IMR-90 (cell line): ENCODE measurements around the gene HOXB9.

ENCODE experiments used
- BHLHE40 ChIP-seq: fragments of 150-350 bp; IDR thresholded peaks from 2 replicates; pipeline ENCODE4 v1.6.1; 2016; ENCODE audit warnings: mild to moderate bottlenecking, low read depth, low read length
- CEBPB ChIP-seq: IDR thresholded peaks from 2 replicates; pipeline ENCODE4 v1.6.1; 2012; ENCODE audit warnings: low read depth, low read length, improper control_type of control experiment
- FOS ChIP-seq: fragments of 150-350 bp; IDR thresholded peaks from 2 replicates; pipeline ENCODE4 v1.6.1; 2016; ENCODE audit warnings: low read depth, low read length
- MAFK ChIP-seq: IDR thresholded peaks from 2 replicates; pipeline ENCODE4 v1.6.1; 2012; ENCODE audit warnings: low read depth, low read length, improper control_type of control experiment
- MAZ ChIP-seq: IDR thresholded peaks from 2 replicates; pipeline ENCODE4 v1.6.1; 2012; ENCODE audit warnings: low read depth, mild to moderate bottlenecking, low read length, improper control_type of control experiment, moderate library complexity, borderline replicate concordance
- POLR2A ChIP-seq: IDR thresholded peaks from 2 replicates; pipeline ENCODE4 v1.6.1; 2012; ENCODE audit warnings: mild to moderate bottlenecking, low read depth, low read length
- RAD21 ChIP-seq: IDR thresholded peaks from 2 replicates; pipeline ENCODE4 v1.6.1; 2012; ENCODE audit warnings: low read length, improper control_type of control experiment
- RFX5 ChIP-seq: IDR thresholded peaks from 2 replicates; pipeline ENCODE4 v1.8.0; 2012; ENCODE audit warnings: low read depth, mild to moderate bottlenecking, low read length, moderate library complexity
- SMC3 ChIP-seq: fragments of 150-350 bp; IDR thresholded peaks from 2 replicates; pipeline ENCODE4 v1.6.1; 2016; ENCODE audit warnings: low read depth, mild to moderate bottlenecking, antibody characterized with exemption, low read length, moderate library complexity
- TF ChIP-seq, protein P1 (sequence below): conservative IDR thresholded peaks from 2 replicates; pipeline ENCODE4 v1.5.1; 2012; ENCODE audit warnings: mild to moderate bottlenecking, low read depth, low read length, improper control_type of control experiment
- TF ChIP-seq, protein P2 (sequence below): fragments of 150-350 bp; IDR thresholded peaks from 2 replicates; pipeline ENCODE4 v1.6.1; 2016; ENCODE audit warnings: low read depth, mild to moderate bottlenecking, low read length, moderate library complexity, borderline replicate concordance

DNA sequence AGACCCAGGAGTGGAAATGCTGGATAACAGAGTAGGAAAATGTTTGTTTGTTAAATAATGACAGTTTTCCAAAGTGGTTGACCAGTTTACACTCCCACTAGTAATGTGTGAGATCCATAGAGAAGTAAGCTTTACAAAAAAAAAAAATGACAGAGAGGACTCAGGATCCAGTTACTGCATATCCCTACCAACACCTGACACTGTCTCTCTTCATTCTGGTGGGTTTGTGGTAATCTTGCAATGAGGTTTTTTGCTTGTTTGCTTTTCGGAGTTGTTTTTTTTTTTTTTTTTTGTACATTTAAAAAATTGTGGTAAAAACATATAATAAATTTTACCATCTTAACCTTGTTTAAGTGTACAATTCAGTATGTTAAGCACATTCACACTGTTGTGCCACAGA is 23.6 kb upstream of the HOXB9 start:
- TF ChIP-seq RAD21 (no peak), POLR2A (no peak), RFX5 (no peak), FOS (no peak), MAZ (no peak), MAFK (no peak), CEBPB (no peak), BHLHE40 (no peak), SMC3 (no peak)
- TF ChIP-seq, protein P1, sequence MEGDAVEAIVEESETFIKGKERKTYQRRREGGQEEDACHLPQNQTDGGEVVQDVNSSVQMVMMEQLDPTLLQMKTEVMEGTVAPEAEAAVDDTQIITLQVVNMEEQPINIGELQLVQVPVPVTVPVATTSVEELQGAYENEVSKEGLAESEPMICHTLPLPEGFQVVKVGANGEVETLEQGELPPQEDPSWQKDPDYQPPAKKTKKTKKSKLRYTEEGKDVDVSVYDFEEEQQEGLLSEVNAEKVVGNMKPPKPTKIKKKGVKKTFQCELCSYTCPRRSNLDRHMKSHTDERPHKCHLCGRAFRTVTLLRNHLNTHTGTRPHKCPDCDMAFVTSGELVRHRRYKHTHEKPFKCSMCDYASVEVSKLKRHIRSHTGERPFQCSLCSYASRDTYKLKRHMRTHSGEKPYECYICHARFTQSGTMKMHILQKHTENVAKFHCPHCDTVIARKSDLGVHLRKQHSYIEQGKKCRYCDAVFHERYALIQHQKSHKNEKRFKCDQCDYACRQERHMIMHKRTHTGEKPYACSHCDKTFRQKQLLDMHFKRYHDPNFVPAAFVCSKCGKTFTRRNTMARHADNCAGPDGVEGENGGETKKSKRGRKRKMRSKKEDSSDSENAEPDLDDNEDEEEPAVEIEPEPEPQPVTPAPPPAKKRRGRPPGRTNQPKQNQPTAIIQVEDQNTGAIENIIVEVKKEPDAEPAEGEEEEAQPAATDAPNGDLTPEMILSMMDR, result no peak
- TF ChIP-seq, protein P2, sequence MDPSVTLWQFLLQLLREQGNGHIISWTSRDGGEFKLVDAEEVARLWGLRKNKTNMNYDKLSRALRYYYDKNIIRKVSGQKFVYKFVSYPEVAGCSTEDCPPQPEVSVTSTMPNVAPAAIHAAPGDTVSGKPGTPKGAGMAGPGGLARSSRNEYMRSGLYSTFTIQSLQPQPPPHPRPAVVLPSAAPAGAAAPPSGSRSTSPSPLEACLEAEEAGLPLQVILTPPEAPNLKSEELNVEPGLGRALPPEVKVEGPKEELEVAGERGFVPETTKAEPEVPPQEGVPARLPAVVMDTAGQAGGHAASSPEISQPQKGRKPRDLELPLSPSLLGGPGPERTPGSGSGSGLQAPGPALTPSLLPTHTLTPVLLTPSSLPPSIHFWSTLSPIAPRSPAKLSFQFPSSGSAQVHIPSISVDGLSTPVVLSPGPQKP, result no peak
